CD4-positive, alpha-beta T cell treated with Interleukin-4 for 4 hours (primary cell): ENCODE data around the gene RD3L.
"Not testable (repeated sequence)": the region's sequence is repeated elsewhere in the genome, so short reads cannot be mapped to it uniquely, and the experiment has no call there.

Source experiments
- DNase-seq: peaks from one replicate; pipeline ENCODE4 v3.0.0-alpha.2; 2020

The RD3L gene

GRCh38 chr14:103927566-103927965 lies 14.8 kb downstream of the RD3L start:
- DNase-seq = no peak

- DNase-seq = no peak
Measured at GRCh38 chr14:103925316-103925715, 17.0 kb downstream of the RD3L start.

GRCh38 chr14:103923863-103924262 lies 18.5 kb downstream of the RD3L start:
- DNase-seq = no peak

- DNase-seq = not testable (repeated sequence)
Measured at GRCh38 chr14:103921855-103922200, 20.5 kb downstream of the RD3L start.

- peak; percentile 92 for DNase-seq
Measured at GRCh38 chr14:103920981-103921854, 21.1 kb downstream of the RD3L start.

GRCh38 chr14:103916636-103917262 lies 25.6 kb downstream of the RD3L start:
- DNase-seq = no peak

GRCh38 chr14:103915616-103916015 lies 26.7 kb downstream of the RD3L start:
- no peak for DNase-seq

- no peak for DNase-seq
Measured at GRCh38 chr14:103910984-103911383, 31.3 kb downstream of the RD3L start.

- DNase-seq = peak; percentile 70
Measured at GRCh38 chr14:103910262-103910935, 31.9 kb downstream of the RD3L start.

- DNase-seq = no peak
Measured at GRCh38 chr14:103909531-103910261, 32.6 kb downstream of the RD3L start.

GRCh38 chr14:103908580-103908979 lies 33.7 kb downstream of the RD3L start:
- DNase-seq = peak; percentile 59

GRCh38 chr14:103905842-103906456 lies 36.4 kb downstream of the RD3L start:
- peak; percentile 10 for DNase-seq

GRCh38 chr14:103904493-103905107 lies 37.7 kb downstream of the RD3L start:
- DNase-seq = no peak

GRCh38 chr14:103899833-103900232 lies 42.5 kb downstream of the RD3L start:
- no peak for DNase-seq

GRCh38 chr14:103899316-103899715 lies 43.0 kb downstream of the RD3L start:
- no peak for DNase-seq

GRCh38 chr14:103898711-103899110 lies 43.6 kb downstream of the RD3L start:
- no peak for DNase-seq

GRCh38 chr14:103898204-103898603 lies 44.1 kb downstream of the RD3L start:
- DNase-seq = no peak

GRCh38 chr14:103897075-103897947 lies 45.0 kb downstream of the RD3L start:
- no peak for DNase-seq

- no peak for DNase-seq
Measured at GRCh38 chr14:103896578-103896977, 45.8 kb downstream of the RD3L start.

GRCh38 chr14:103894723-103895059 lies 47.6 kb downstream of the RD3L start:
- no peak for DNase-seq

- no peak for DNase-seq
Measured at GRCh38 chr14:103894034-103894722, 48.2 kb downstream of the RD3L start.
